ACC112 (cell line): Measurements from ENCODE around the gene A1BG.
A peak's percentile ranks its signal among the peaks of the same experiment; 100 is the strongest.

ENCODE experiments used
- H2AFZ ChIP-seq: fragments of 200-600 bp; sonication (generic); one replicate; pipeline ENCODE4 v1.6.0; 2017; ENCODE audit warnings: antibody characterized with exemption, low read length; ENCODE audit not compliant: unreplicated experiment
- H3K27ac ChIP-seq: fragments of 200-600 bp; sonication (generic); 2 replicates; pipeline ENCODE4 v1.5.1; 2014; ENCODE audit warnings: low read depth, mild to moderate bottlenecking, antibody characterized with exemption, low read length, moderate library complexity
- H3K27me3 ChIP-seq: fragments of 200-600 bp; sonication (generic); 2 replicates; pipeline ENCODE4 v1.6.1; 2014; ENCODE audit warnings: mild to moderate bottlenecking, antibody characterized with exemption, low read length, moderate library complexity, mixed read lengths; ENCODE audit not compliant: insufficient read depth
- H3K36me3 ChIP-seq: fragments of 200-600 bp; sonication (generic); 2 replicates; pipeline ENCODE4 v1.6.1; 2016; ENCODE audit warnings: mild to moderate bottlenecking, antibody characterized with exemption, low read length, moderate library complexity, mixed read lengths; ENCODE audit not compliant: insufficient read depth
- H3K4me1 ChIP-seq: fragments of 200-600 bp; sonication (generic); one replicate; pipeline ENCODE4 v1.6.1; 2016; ENCODE audit warnings: low read length, mixed read lengths; ENCODE audit not compliant: insufficient read depth, unreplicated experiment, control insufficient read depth
- H3K4me3 ChIP-seq: fragments of 200-600 bp; sonication (generic); 2 replicates; pipeline ENCODE4 v1.5.1; 2014; ENCODE audit warnings: mild to moderate bottlenecking, low read depth, low read length
- H3K79me2 ChIP-seq: fragments of 200-600 bp; sonication (generic); one replicate; pipeline ENCODE4 v1.6.0; 2016; ENCODE audit warnings: low read length; ENCODE audit not compliant: control insufficient read depth, unreplicated experiment, insufficient read depth

Gene A1BG

GRCh38 chr19:58346961-58347929 is 6.0 kb downstream of the A1BG start:
- no peaks in the 10 kb centered on the region for H3K4me1 ChIP-seq
- H3K27ac ChIP-seq: no peak overlapping the region
- H3K36me3 ChIP-seq: no peaks in the 10 kb centered on the region; the same call in 1 of the 2 replicates
- H2AFZ ChIP-seq: peak overlapping the region; percentile 45
- H3K27me3 ChIP-seq: no peaks in the 10 kb centered on the region
- H3K79me2 ChIP-seq: peaks cover 22% of the 10 kb centered on the region
- peak overlapping the region; percentile 84 for H3K4me3 ChIP-seq

GRCh38 chr19:58345558-58345957 is 7.7 kb downstream of the A1BG start:
- H3K4me1 ChIP-seq: no peaks in the 10 kb centered on the region
- peaks cover 19% of the 10 kb centered on the region for H3K79me2 ChIP-seq
- H3K27me3 ChIP-seq: no peaks in the 10 kb centered on the region
- H3K27ac ChIP-seq: no peak overlapping the region
- H2AFZ ChIP-seq: no peak overlapping the region
- no peaks in the 10 kb centered on the region; the same call in 1 of the 2 replicates for H3K36me3 ChIP-seq
- no peak overlapping the region for H3K4me3 ChIP-seq

GRCh38 chr19:58338825-58339558 is 14.3 kb downstream of the A1BG start:
- Histone ChIP-seq H3K36me3 (peaks cover 21% of the 10 kb centered on the region), H3K4me3 (no peak overlapping the region), H3K4me1 (no peaks in the 10 kb centered on the region), H3K27me3 (no peaks in the 10 kb centered on the region), H3K27ac (no peak overlapping the region), H2AFZ (no peak overlapping the region), H3K79me2 (no peaks in the 10 kb centered on the region)

GRCh38 chr19:58338336-58338735 is 15.0 kb downstream of the A1BG start:
- Histone ChIP-seq H3K36me3 (peaks cover 21% of the 10 kb centered on the region), H3K79me2 (no peaks in the 10 kb centered on the region), H3K27me3 (no peaks in the 10 kb centered on the region), H2AFZ (no peak overlapping the region), H3K4me3 (no peak overlapping the region), H3K4me1 (no peaks in the 10 kb centered on the region), H3K27ac (no peak overlapping the region)

- Histone ChIP-seq H3K4me1 (no peaks in the 10 kb centered on the region), H2AFZ (no peak overlapping the region), H3K27ac (no peak overlapping the region)
These were observed 16.5 kb downstream of the A1BG start for GRCh38 chr19:58336820-58337219.

GRCh38 chr19:58336216-58336615 is 17.1 kb downstream of the A1BG start:
- Histone ChIP-seq H2AFZ (no peak overlapping the region), H3K4me3 (no peak overlapping the region), H3K79me2 (no peaks in the 10 kb centered on the region), H3K4me1 (no peaks in the 10 kb centered on the region), H3K27ac (no peak overlapping the region), H3K36me3 (peaks cover 21% of the 10 kb centered on the region), H3K27me3 (no peaks in the 10 kb centered on the region)

More at GRCh38 chr19:58336820-58337219, 16.5 kb downstream of the A1BG start:
- Histone ChIP-seq H3K36me3 (peaks cover 21% of the 10 kb centered on the region), H3K79me2 (no peaks in the 10 kb centered on the region), H3K27me3 (no peaks in the 10 kb centered on the region), H3K4me3 (no peak overlapping the region)

GRCh38 chr19:58335630-58336029 is 17.7 kb downstream of the A1BG start:
- peaks cover 2% of the 10 kb centered on the region for H3K79me2 ChIP-seq
- H3K27ac ChIP-seq: no peak overlapping the region
- H3K36me3 ChIP-seq: peaks cover 21% of the 10 kb centered on the region
- H3K4me1 ChIP-seq: peaks cover 2% of the 10 kb centered on the region
- no peak overlapping the region for H3K4me3 ChIP-seq
- no peaks in the 10 kb centered on the region for H3K27me3 ChIP-seq
- no peak overlapping the region for H2AFZ ChIP-seq

GRCh38 chr19:58334691-58335249 is 18.5 kb downstream of the A1BG start:
- Histone ChIP-seq H3K27ac (no peak overlapping the region), H2AFZ (no peak overlapping the region), H3K27me3 (no peaks in the 10 kb centered on the region), H3K79me2 (peaks cover 2% of the 10 kb centered on the region), H3K4me3 (no peak overlapping the region), H3K4me1 (peaks cover 3% of the 10 kb centered on the region), H3K36me3 (peaks cover 21% of the 10 kb centered on the region)

GRCh38 chr19:58332697-58333096 is 20.6 kb downstream of the A1BG start:
- H3K36me3 ChIP-seq: peaks cover 6% of the 10 kb centered on the region; the same call in 1 of the 2 replicates

GRCh38 chr19:58330458-58330857 is 22.8 kb downstream of the A1BG start:
- peaks cover 30% of the 10 kb centered on the region for H3K79me2 ChIP-seq
- H3K27me3 ChIP-seq: no peaks in the 10 kb centered on the region
- no peak overlapping the region for H3K4me3 ChIP-seq
- peaks cover 9% of the 10 kb centered on the region for H3K4me1 ChIP-seq
- H3K36me3 ChIP-seq: peaks cover 5% of the 10 kb centered on the region; the same call in 1 of the 2 replicates
- H3K27ac ChIP-seq: no peak overlapping the region
- no peak overlapping the region for H2AFZ ChIP-seq

More at GRCh38 chr19:58332697-58333096, 20.6 kb downstream of the A1BG start:
- Histone ChIP-seq H3K4me1 (peaks cover 9% of the 10 kb centered on the region), H3K27ac (no peak overlapping the region), H3K27me3 (no peaks in the 10 kb centered on the region), H3K79me2 (peaks cover 19% of the 10 kb centered on the region), H3K4me3 (no peak overlapping the region), H2AFZ (no peak overlapping the region)
